ENCODE results near the gene FBXO41.

Gene FBXO41

DNA sequence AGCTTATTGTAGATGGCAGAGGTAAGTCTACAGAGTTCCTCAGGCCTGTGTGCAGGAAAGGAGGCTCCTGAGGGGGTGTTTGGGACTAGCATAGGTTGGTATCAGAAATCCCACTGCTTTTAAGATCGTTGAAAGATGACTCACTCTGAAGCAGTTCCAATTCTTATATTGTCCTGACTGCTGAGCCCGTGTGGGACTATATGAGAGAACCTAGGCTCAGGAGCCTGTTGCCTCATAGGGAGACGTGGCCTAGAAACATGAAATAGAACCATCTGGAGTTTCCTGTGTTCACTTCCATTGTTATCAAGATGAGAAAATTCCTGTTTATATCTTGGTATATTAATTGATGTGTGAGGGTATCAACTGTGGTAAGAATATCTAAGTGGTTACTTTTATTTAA lies 44.5 kb downstream of the FBXO41 start:
- no peak for DNase-seq (ENCODE audit: low spot score)

DNA sequence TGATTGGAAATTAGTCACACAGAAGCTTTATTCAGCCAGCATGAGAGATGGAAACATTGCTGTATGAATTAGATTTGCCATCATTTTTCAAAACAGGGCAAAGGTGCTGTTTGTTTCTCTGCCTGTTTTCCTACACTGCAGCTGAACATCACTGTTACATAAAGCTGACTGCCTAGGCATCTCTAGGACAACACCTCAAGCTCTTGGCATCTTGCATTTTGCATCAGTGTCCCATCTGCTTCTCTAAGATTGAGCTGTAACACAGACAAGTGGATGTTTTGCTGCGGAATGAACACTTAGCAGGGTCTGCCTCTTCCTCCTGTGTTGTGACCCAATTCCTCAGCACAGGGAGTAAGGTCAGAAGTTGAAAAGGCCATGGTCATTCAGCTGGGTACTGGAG lies 45.3 kb downstream of the FBXO41 start:
- DNase-seq (ENCODE audit: low spot score), result no peak

- DNase-seq (ENCODE audit: low spot score), result no peak
Observed at GRCh38 chr2:73238149-73238548, 46.1 kb downstream of the FBXO41 start.

DNA sequence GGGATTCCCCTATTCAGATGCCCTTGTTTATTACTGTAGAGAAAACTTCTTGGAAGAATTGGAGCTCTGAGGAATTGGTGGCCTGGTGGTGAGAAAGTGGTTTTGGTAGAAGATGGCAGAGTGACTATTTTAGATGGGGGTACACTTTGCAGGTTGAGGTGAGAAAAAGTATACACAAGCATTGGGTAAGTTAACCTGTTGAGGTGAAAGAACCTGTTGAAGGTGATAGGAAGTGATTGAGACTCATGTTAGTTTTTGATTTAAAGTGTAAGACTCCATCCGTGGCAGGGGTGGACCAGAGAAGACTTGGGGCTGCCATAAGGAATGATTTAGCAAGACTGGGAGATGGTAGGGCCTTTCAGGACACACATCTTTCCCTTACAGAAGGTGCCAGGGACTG lies 47.1 kb downstream of the FBXO41 start:
- no peak for DNase-seq (ENCODE audit: low spot score)

GRCh38 chr2:73235315-73236028 lies 48.8 kb downstream of the FBXO41 start:
- no peak for DNase-seq (ENCODE audit: low spot score)

GRCh38 chr2:73233932-73234832 lies 50.1 kb downstream of the FBXO41 start, which contains the start of gene CCT7:
Gene CCT7 (plus strand): TSS chr2:73234308. CDS start chr2:73234379, 71 bp downstream.
- peak; percentile 81 for DNase-seq (ENCODE audit: low spot score)

- peak; percentile 97 for DNase-seq (ENCODE audit: low spot score)
Observed at GRCh38 chr2:73233154-73233931, 50.9 kb downstream of the FBXO41 start, which contains the start of gene PRADC1. Gene PRADC1 (minus strand): TSS chr2:73233239. CDS start chr2:73233160, 79 bp downstream.

DNA sequence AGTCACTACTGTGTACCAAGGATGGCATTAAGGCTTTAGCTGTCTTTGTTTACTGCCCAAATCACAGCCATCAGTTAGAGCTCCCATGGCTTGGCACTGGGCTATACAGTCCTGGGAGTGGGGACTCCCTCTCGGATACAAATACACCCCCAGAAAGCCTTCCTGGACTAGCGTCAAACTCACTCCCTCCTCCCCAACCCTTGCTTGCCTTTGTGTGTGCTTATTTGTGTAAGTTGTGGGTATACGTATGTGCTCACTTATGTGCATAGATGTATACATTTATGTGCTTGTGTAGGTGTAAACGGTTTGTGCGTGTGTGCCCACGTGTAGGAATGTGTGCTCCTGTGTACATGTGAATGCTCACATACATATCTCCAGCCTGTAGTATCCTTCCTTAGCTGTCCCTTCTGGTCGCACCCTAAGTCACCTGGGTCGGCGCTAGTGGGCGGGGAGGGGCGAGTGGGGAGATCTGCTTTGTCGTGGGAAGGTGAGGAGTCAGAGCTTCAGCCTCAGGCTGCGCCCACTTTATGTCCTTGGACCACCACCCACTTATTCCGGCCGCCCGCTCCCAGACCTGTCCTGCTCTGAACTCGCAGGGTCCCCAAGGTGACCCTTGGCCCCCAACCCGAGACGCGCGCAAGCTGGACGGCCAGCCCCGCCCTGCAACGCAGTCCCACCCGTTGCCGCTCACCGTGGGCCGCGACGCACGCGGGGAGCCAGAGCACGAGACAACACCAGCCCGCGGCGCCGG lies 51.7 kb downstream of the FBXO41 start:
- DNase-seq (ENCODE audit: low spot score), result no peak

DNA sequence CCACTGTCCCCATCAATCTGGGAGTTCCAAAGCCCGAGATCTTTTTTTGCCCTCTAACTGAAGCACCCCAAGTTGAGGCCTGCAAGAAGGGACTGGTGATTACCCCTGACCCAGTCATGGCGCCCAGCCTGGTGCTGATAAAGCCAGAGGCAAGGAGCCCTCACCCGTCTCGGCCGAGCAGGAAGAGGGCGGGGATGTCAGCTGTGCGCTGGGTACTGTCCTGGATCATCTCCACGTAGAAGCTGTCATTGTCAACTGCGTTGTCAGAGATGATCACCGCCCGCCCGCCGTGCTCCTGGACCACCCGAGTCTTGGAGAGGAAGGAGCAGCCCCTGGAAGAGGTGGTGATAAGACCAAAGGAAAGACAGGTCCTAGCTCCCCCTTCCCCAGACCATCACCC lies 55.6 kb downstream of the FBXO41 start:
- DNase-seq (ENCODE audit: low spot score), result no peak

GRCh38 chr2:73227086-73227485 lies 57.2 kb downstream of the FBXO41 start:
- DNase-seq (ENCODE audit: low spot score), result no peak

- DNase-seq (ENCODE audit: low spot score), result no peak
Observed at GRCh38 chr2:73225513-73226360, 58.5 kb downstream of the FBXO41 start.

DNA sequence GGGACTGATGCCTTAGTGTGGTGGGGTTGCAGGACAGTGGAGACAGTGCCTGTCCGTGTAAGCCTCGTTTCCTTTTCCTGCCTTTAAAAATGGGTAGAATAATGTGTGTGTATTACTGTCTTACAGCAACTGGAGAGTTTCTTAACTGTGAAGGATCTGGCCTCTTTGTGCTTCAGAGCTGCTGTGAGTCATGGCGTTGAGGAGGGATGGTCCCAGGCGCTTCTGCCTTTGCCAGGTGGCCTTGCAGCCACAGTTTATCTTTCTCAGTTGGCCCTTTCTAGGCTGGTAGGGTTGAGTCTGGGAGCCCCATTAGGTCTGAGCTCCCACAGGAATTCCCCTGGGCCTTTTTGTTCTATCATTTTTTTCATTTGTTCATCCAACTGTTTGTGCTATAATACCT lies 60.5 kb downstream of the FBXO41 start:
- no peak for DNase-seq (ENCODE audit: low spot score)

DNA sequence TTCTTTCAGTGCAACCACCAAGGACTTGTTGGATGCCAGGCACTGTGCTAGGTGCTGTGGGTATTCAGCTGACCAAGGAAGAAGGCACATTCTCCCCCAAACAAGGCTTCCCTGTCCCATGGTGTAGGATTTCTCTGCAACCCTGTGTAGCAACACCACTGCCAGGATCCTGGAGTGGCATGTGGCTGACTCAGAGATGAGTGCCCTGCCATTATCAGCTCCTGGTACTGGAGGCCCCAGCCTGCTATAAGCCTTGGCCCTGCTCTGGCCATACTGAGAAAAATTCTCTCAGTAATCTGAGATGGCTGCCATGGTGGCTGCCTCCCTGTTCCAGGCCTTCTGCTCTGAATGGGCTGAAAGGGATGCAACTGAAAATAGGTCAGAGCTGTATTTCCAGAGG lies 66.0 kb downstream of the FBXO41 start:
- no peak for DNase-seq (ENCODE audit: low spot score)

DNA sequence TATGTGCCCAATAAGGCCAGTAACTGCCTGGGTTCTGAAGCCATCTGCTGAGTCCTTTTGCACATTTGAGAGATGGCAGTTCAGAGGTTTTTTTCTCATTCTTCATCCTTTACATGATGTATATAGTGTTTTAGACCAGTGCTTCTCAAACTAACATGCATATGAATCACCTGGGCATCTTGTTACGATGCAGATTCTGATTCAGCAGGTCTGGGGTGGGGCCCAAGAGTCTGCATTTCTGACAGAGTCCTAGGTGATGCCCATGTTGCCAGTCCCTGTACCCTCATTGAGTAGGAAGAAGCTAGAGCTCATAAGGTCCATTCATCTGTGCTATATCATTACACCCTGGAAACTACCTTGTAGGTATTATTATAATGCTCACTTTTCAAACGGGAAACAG lies 66.5 kb downstream of the FBXO41 start:
- no peak for DNase-seq (ENCODE audit: low spot score)

- DNase-seq (ENCODE audit: low spot score), result no peak
Observed at GRCh38 chr2:73217160-73217559, 67.1 kb downstream of the FBXO41 start.

DNA sequence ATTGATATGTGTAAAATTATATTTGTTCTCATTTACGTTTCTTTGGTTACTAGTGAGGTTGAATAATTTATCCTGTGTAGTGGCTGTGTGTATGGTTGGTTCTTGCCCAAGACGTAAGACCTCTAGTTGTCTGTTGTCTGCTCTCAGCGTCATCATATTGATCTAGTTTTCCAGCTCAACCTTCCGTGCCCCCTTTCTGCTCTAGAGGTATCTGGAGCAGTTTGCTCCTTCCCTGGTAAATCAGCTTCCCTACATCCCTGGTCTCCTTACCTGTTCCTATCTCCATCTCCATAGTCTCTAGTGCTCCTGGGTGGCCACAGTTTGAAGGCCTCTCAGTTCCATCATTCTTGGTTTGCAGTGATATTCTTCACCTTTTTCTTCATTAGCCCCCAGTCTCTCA lies 69.0 kb downstream of the FBXO41 start:
- no peak for DNase-seq (ENCODE audit: low spot score)

- peak; percentile 85 for DNase-seq (ENCODE audit: low spot score)
Observed at GRCh38 chr2:73214120-73215035, 69.9 kb downstream of the FBXO41 start, which contains the start of gene SMYD5. Gene SMYD5 (plus strand): TSS chr2:73214245. CDS start chr2:73214267, 22 bp downstream.

DNA sequence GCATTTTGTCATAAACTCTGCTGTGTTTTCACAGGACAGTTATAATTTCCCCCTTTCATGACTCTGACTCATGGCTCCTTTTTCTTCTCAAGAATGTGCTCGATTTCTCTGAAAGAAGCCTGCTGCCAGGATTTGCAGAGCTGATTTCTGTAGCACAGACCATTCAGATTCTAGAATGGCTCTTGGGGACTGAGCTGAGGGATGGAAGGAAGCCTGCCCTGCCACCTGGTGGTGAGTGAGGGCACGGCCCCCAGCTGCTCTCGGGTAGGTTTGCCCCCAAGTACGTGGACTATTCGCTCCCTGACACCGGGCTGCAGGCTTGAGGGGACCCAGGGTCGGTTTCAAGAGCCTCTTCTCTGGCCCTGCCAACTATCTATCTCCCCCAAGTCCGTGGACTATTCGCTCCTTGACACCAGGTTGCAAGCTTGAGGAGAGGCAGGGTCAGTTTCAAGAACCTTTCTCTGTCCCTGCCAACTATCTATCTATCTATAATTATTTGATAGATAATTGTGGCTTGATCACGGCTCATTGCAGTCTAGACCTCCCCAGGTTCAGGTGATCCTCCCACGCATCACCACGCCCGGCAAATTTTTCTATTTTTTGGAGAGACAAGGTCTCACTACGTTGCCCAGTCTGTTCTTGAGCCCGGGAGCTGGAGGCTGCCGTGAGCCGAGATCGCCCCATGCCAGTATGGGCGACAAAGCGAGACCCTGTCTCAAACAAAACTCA lies 71.7 kb downstream of the FBXO41 start:
- peak; percentile 53 for DNase-seq (ENCODE audit: low spot score)

DNA sequence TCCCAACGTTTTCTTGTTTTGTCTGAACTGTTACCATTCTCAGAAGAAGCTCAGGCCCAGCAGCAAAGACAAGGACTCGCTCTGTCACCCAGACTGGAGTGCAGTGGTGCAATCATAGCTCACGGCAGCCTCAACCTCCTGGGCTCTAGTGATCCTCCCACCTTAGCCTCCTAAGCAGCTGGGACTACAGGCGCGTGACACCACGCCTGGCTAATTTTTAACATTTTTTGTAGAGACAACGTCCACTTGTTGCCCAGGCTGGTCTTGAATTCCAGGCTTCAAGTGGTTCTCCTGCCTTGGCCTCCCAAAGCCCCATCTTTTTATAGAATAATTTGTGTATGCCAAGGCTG lies 72.2 kb downstream of the FBXO41 start:
- no peak for DNase-seq (ENCODE audit: low spot score)
